ENCODE data around the gene MYH13.

DNA sequence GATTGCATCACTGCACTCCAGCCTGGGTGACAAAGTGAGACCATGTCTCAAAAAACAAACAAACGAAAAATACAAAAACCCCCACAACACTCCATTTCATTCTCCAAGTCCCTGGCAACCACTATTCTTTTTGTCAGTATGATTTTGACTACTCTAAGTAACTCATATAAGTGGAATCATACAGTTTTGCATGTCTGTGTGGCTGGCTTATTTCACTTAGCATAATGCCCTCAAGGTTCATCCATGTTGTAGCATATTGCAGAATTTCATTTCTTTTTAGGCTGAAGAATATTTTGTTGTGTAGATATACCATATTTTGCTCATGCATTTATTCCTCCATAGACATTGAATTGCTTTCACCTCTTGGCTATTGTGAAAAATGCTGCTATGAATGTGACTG, 92.7 kb downstream of the MYH13 start:
- TF ChIP-seq, protein P1, sequence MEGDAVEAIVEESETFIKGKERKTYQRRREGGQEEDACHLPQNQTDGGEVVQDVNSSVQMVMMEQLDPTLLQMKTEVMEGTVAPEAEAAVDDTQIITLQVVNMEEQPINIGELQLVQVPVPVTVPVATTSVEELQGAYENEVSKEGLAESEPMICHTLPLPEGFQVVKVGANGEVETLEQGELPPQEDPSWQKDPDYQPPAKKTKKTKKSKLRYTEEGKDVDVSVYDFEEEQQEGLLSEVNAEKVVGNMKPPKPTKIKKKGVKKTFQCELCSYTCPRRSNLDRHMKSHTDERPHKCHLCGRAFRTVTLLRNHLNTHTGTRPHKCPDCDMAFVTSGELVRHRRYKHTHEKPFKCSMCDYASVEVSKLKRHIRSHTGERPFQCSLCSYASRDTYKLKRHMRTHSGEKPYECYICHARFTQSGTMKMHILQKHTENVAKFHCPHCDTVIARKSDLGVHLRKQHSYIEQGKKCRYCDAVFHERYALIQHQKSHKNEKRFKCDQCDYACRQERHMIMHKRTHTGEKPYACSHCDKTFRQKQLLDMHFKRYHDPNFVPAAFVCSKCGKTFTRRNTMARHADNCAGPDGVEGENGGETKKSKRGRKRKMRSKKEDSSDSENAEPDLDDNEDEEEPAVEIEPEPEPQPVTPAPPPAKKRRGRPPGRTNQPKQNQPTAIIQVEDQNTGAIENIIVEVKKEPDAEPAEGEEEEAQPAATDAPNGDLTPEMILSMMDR (conservative IDR thresholded peaks at IDR 0.05) = no peak
- TF ChIP-seq EZH2 (IDR thresholded peaks at IDR 0.05; ENCODE audit: low read depth) = no peak
